NB4 (cell line): ENCODE results near the gene AMOTL1.
"Not testable (repeated sequence)": the region's sequence is repeated elsewhere in the genome, so short reads cannot be mapped to it uniquely, and the experiment has no call there.

Experiments
- POLR2A ChIP-seq: IDR thresholded peaks from 2 replicates; pipeline ENCODE4 v1.6.1; 2011; ENCODE audit warnings: mild to moderate bottlenecking; ENCODE audit not compliant: insufficient read length; ENCODE audit errors: extremely low read depth
- TF ChIP-seq, protein P1 (sequence below): IDR thresholded peaks from 2 replicates; pipeline ENCODE4 v1.6.1; 2011; ENCODE audit warnings: low read depth, low read length
- TF ChIP-seq, protein P2 (sequence below): IDR thresholded peaks from one replicate; pipeline ENCODE4 v1.5.1; 2012; ENCODE audit warnings: low read depth, low read length

GRCh38 chr11:94913718-94914394, 145.7 kb downstream of the AMOTL1 start:
- TF ChIP-seq, protein P1, sequence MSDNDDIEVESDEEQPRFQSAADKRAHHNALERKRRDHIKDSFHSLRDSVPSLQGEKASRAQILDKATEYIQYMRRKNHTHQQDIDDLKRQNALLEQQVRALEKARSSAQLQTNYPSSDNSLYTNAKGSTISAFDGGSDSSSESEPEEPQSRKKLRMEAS = not testable (repeated sequence)
- not testable (repeated sequence) for TF ChIP-seq POLR2A
- TF ChIP-seq, protein P2, sequence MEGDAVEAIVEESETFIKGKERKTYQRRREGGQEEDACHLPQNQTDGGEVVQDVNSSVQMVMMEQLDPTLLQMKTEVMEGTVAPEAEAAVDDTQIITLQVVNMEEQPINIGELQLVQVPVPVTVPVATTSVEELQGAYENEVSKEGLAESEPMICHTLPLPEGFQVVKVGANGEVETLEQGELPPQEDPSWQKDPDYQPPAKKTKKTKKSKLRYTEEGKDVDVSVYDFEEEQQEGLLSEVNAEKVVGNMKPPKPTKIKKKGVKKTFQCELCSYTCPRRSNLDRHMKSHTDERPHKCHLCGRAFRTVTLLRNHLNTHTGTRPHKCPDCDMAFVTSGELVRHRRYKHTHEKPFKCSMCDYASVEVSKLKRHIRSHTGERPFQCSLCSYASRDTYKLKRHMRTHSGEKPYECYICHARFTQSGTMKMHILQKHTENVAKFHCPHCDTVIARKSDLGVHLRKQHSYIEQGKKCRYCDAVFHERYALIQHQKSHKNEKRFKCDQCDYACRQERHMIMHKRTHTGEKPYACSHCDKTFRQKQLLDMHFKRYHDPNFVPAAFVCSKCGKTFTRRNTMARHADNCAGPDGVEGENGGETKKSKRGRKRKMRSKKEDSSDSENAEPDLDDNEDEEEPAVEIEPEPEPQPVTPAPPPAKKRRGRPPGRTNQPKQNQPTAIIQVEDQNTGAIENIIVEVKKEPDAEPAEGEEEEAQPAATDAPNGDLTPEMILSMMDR = not testable (repeated sequence)
